Lung (tissue), 12 donors: ENCODE measurements around the gene LEFTY1. TPM values are rescaled to one million over a fixed set of nuclear protein-coding genes. Genes with fewer than 3 reads are reported as not detected.

Experiments used
- ATAC-seq: fragments of 200-7000 bp; cut with Tn5 transposase; one replicate; pipeline ENCODE4 v1.9.1; 2020; ENCODE audit warnings: moderate number of reproducible peaks; ENCODE audit not compliant: insufficient read depth, low FRiP score
- DNase-seq, 3 donors: peaks; one replicate each; pipeline ENCODE4 v3.0.0-alpha.2; 2013 to 2017
- H3K27ac ChIP-seq, 2 donors: one replicate each; pipeline ENCODE4 v1.5.1; 2013; ENCODE audit warnings: mild to moderate bottlenecking in 2 of 2, moderate library complexity in 2 of 2, control low read depth in 1 of 2, inconsistent platforms in 1 of 2, low read depth in 1 of 2, low read length in 1 of 2
- H3K27me3 ChIP-seq, 3 donors: one replicate each; pipeline ENCODE4 v1.5.1; 2013; ENCODE audit warnings: low read length in 2 of 3; ENCODE audit not compliant: control insufficient read depth in 3 of 3, insufficient read depth in 3 of 3
- H3K36me3 ChIP-seq, 4 donors: one replicate each; pipeline ENCODE4 v1.5.1; 2013; ENCODE audit warnings: low read length in 4 of 4, mild to moderate bottlenecking in 1 of 4, moderate library complexity in 1 of 4; ENCODE audit not compliant: control insufficient read depth in 4 of 4, insufficient read depth in 4 of 4
- H3K4me1 ChIP-seq, 5 donors: one replicate each; pipeline ENCODE4 v1.5.1; 2013; ENCODE audit warnings: low read length in 5 of 5, mild to moderate bottlenecking in 2 of 5, moderate library complexity in 1 of 5; ENCODE audit not compliant: control insufficient read depth in 5 of 5, insufficient read depth in 5 of 5
- H3K4me3 ChIP-seq: one replicate; pipeline ENCODE4 v1.5.1; 2013; ENCODE audit warnings: mild to moderate bottlenecking, control low read depth, moderate library complexity
- H3K9ac ChIP-seq, 2 donors: one replicate each; pipeline ENCODE4 v1.5.1; 2013; ENCODE audit warnings: low read length in 2 of 2, control low read depth in 1 of 2; ENCODE audit not compliant: insufficient read depth in 1 of 2
- H3K9me3 ChIP-seq, 4 donors: one replicate each; pipeline ENCODE4 v1.5.1; 2013; ENCODE audit warnings: low read length in 3 of 4, mild to moderate bottlenecking in 1 of 4, moderate library complexity in 1 of 4; ENCODE audit not compliant: control insufficient read depth in 4 of 4, insufficient read depth in 3 of 4
- WGBS, 2 donors: extraction: QIAGEN DNeasy Blood & Tissue Kit; methylation state at CpG; one replicate each; pipeline ENCODE4 v1.1.7; 2013; 5-methylcytosine and 5-hydroxymethylcytosine counted together
- polyA plus RNA-seq, 2 donors: library from polyadenylated mRNA; stranded (reverse); fragments of 200-250 nt; gene quantifications; one replicate each; pipeline ENCODE4 v1.2.1, GENCODE V29; 2013
- total RNA-seq, 2 donors: library from RNA; depleted of rRNA in 1 of 2; stranded (reverse); fragments of >200 nt in 1 of 2; gene quantifications; one replicate each; pipeline ENCODE4 v1.2.1, GENCODE V29; 2014 to 2021
- TF ChIP-seq, protein P1 (sequence below): IDR thresholded peaks from 2 replicates; pipeline ENCODE4 v1.5.1; 2012; ENCODE audit warnings: mild to moderate bottlenecking; ENCODE audit errors: control extremely low read depth, extremely low read depth
- donor health status: control.
- donor health status: control.
- donor health status: Bipolar disorder and iron deficiency.
- donor health status: healthy.
- donor health status: DM: yes; HTN: yes; CAD: no.

LEFTY1 gene
- total and polyA plus RNA-seq, 4 donors: 0.12 to 2.1 (median 0.34) TPM

DNA sequence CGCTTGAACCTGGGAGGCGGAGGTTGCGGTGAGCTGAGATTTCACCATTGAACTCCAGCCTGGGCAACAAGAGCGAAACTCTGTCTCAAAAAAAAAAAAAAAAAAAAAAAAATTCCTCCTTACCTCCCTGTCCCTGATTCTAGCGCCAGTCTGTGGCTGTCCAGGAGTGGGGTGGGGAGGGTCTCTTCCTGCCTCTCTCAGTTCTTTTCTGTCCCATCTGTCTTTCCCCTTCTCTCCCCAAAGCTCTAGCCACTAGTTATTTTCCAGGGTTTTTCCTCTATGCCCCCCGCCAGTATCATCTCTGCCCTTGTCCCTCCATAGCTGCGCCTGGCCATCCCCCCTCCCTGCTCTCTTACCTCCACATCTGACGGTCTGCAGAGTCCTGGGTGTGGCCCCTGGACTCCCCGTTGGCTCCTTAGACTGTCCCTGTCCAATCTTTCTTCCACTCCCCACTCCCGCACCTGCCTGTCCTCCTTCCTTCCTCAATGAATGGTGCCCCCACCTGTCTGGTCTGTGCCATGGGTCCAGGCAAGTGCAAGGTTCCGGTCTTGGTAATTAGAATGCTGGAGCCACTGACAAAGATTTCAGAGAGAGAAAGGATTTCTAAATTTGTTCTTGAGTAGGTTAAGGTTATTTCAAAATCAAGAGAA is 5.2 kb downstream of the LEFTY1 start:
- WGBS, 2 donors: 80 to 85% methylated on average over 10 to 11 of the region's 11 CpGs
- H3K9ac ChIP-seq: no peak overlapping the region
- TF ChIP-seq, protein P1, sequence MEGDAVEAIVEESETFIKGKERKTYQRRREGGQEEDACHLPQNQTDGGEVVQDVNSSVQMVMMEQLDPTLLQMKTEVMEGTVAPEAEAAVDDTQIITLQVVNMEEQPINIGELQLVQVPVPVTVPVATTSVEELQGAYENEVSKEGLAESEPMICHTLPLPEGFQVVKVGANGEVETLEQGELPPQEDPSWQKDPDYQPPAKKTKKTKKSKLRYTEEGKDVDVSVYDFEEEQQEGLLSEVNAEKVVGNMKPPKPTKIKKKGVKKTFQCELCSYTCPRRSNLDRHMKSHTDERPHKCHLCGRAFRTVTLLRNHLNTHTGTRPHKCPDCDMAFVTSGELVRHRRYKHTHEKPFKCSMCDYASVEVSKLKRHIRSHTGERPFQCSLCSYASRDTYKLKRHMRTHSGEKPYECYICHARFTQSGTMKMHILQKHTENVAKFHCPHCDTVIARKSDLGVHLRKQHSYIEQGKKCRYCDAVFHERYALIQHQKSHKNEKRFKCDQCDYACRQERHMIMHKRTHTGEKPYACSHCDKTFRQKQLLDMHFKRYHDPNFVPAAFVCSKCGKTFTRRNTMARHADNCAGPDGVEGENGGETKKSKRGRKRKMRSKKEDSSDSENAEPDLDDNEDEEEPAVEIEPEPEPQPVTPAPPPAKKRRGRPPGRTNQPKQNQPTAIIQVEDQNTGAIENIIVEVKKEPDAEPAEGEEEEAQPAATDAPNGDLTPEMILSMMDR: no peak
- DNase-seq: no peak
- H3K4me3 ChIP-seq: no peak overlapping the region
- H3K9me3 ChIP-seq: no peaks in the 10 kb centered on the region
- ATAC-seq: no peak
- no peaks in the 10 kb centered on the region for H3K36me3 ChIP-seq
- H3K27me3 ChIP-seq: no peaks in the 10 kb centered on the region
- no peak overlapping the region for H3K27ac ChIP-seq
- peaks cover 13 to 38% (median 19%) of the 10 kb centered on the region in 5 donors for H3K4me1 ChIP-seq

DNA sequence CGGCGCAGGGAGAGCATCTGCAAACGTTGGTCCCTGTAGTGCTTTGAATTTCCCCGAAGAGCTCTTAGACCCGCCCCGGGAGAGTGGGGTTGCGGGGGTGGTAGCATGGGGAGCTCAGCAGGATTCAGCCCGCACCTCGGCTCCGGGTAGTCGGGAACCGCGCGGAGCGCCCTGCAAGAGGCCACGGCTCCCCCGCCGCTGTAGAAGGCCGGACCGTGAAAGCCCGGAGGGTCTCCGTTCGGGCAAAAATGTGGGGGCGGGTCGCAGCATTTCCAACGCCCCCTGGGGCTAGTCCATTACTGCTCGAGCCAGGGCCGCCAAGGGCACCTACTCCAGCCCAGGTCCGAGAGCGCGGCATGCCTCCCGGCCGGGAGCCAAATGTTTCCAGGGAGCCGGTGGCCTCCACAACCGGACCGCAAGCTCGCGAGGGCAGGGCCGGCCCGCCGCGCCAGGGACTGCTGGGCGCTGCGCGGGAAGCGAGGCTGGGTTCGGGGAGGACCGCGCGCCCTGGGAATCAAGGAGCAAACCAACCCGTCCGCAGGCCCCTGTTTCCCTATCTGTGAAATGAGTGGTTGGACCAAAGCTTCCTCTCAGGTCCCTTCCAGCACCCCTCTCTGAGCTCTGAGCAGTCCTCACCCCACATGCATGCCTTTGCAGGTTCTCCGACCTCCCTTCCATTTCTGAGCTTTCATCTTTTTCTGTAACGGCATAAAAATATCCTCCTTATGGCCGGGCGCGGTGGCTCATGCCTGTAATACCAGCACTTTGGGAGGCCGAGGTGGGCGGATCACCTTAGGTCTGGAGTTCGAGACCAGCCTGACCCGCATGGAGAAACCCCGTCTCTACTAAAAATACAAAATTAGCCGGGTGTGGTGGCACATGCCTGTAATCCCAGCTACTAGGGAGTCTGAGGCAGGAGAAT is 6.0 kb downstream of the LEFTY1 start:
- Histone ChIP-seq H3K36me3 (peaks cover 0 to 6% (median 2%) of the 10 kb centered on the region in 4 donors), H3K9ac (peak overlapping the region; percentile 47 to 77), H3K4me1 (peaks cover 20 to 38% (median 25%) of the 10 kb centered on the region in 5 donors), H3K27me3 (no peaks in the 10 kb centered on the region), H3K27ac (peak overlapping the region; percentile 79 to 97), H3K4me3 (peak overlapping the region; percentile 96), H3K9me3 (no peaks in the 10 kb centered on the region)
- peak; percentile 45 for ATAC-seq
- TF ChIP-seq, protein P1: no peak
- WGBS, 2 donors: 5 to 6% methylated on average over 63 of the region's 63 CpGs
- DNase-seq: peak; percentile 60 to 65 (median 64)

DNA sequence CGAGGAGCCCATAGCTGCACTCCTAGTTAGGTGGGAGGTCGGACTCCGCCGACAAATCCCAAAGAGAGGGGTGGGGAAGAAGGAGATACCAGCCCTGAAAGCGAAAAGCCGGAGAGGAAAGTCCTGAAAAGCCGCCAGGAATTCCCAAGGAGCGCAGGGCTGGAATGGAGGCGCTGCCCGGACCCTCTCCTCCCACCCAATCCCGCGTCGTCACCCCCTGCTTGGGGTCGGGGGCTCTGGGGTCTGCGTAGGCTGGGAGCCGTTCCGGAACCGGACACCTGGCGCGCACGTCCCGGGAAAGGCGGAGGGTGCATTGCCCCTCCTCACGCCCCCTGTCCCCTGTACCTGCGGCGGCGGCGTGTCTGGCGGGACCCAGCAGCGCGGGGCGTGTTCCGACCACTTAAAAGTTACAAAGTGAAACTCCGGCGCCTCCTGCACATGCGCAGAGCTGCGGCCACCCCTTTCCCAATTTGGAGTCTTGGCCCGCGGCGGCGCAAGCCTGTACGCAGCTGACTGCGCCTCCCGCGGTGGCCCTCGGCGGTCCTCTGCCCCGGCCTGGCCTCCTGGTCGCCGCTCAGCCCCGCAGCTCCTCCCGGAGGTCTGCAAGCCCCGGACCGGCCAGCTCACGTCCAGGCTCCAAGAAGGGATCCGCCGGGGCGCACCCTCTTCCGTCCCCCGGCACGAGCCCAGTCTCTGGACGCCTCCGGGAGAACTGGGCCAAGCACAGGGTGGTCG is 6.8 kb downstream of the LEFTY1 start, which contains the start of gene TMEM63A:
TMEM63A (minus strand) TSS at position 422 of the 735 bp plus-strand sequence. CDS start 4,800 bp downstream, outside the sequence.
- Histone ChIP-seq H3K36me3 (peaks cover 0 to 11% (median 5%) of the 10 kb centered on the region in 4 donors), H3K9me3 (no peaks in the 10 kb centered on the region), H3K27me3 (no peaks in the 10 kb centered on the region), H3K9ac (peak within 1 kb of the TSS; percentile 77 to 85), H3K4me1 (peaks cover 20 to 44% (median 27%) of the 10 kb centered on the region in 5 donors), H3K4me3 (peak within 1 kb of the TSS; percentile 96), H3K27ac (peak within 1 kb of the TSS; percentile 79 to 97)
- 0 to 1% methylated on average over 52 to 64 of the region's 64 CpGs for WGBS, 2 donors
- TF ChIP-seq, protein P1: peak; percentile 15
- ATAC-seq (peak; percentile 82), DNase-seq (peak; percentile 94 to 96 (median 95))
